Neural cell (in vitro differentiated cells): Measurements from ENCODE around the gene GOLGA6L22. TPM values are rescaled to one million over a fixed set of nuclear protein-coding genes. Genes with fewer than 3 reads are reported as not detected.
"Not testable (repeated sequence)": the region's sequence is repeated elsewhere in the genome, so short reads cannot be mapped to it uniquely, and the experiment has no call there.

ENCODE experiments used
- H2AFZ ChIP-seq: fragments of 200-600, 300-800 bp; sonication (generic), shearing (Covaris generic); 2 replicates; pipeline ENCODE4 v1.6.0; 2014; ENCODE audit warnings: low read depth, mild to moderate bottlenecking, antibody characterized with exemption, low read length, moderate library complexity
- H3F3A ChIP-seq: fragments of 200-600 bp; shearing (Covaris generic); 2 replicates; pipeline ENCODE4 v1.6.1; 2016; ENCODE audit warnings: mild to moderate bottlenecking, moderate library complexity, mixed read lengths, antibody characterized with exemption, low read length; ENCODE audit not compliant: insufficient read depth, poor library complexity, severe bottlenecking
- H3K27ac ChIP-seq: fragments of 200-600, 300-800 bp; sonication (generic), shearing (Covaris generic); 2 replicates; pipeline ENCODE4 v1.5.1; 2014; ENCODE audit warnings: mild to moderate bottlenecking, low read length, moderate library complexity
- H3K27me3 ChIP-seq: fragments of 300-800, 200-600 bp; sonication (generic), shearing (Covaris generic); 2 replicates; pipeline ENCODE4 v1.6.0; 2014; ENCODE audit warnings: mild to moderate bottlenecking, low read depth, low read length, moderate library complexity; ENCODE audit not compliant: insufficient read depth
- H3K36me3 ChIP-seq: fragments of 300-800, 200-600 bp; sonication (generic), shearing (Covaris generic); 2 replicates; pipeline ENCODE4 v1.5.1; 2014; ENCODE audit warnings: mild to moderate bottlenecking, antibody characterized with exemption, low read length, moderate library complexity; ENCODE audit not compliant: insufficient read depth
- H3K4me2 ChIP-seq: fragments of 300-800, 200-600 bp; sonication (generic), shearing (Covaris generic); 2 replicates; pipeline ENCODE4 v1.6.0; 2014; ENCODE audit warnings: mild to moderate bottlenecking, low read length
- H3K4me3 ChIP-seq: fragments of 300-800, 200-600 bp; sonication (generic), shearing (Covaris generic); 2 replicates; pipeline ENCODE4 v1.5.1; 2014; ENCODE audit warnings: mild to moderate bottlenecking, low read length, moderate library complexity
- H3K79me2 ChIP-seq: fragments of 200-600 bp; shearing (Covaris generic); replicated peaks from 2 replicates; pipeline ENCODE4 v1.6.0; 2014; ENCODE audit warnings: mild to moderate bottlenecking, low read length, moderate library complexity; ENCODE audit not compliant: insufficient read depth
- H3K9ac ChIP-seq: fragments of 300-800, 200-600 bp; sonication (generic), shearing (Covaris generic); 2 replicates; pipeline ENCODE4 v1.6.1; 2016; ENCODE audit warnings: mild to moderate bottlenecking, low read length, mixed read lengths
- H3K9me2 ChIP-seq: fragments of 200-600 bp; shearing (Covaris generic); 2 replicates; pipeline ENCODE4 v1.6.1; 2016; ENCODE audit warnings: mild to moderate bottlenecking, low read length, mixed read lengths; ENCODE audit not compliant: insufficient read depth
- H3K9me3 ChIP-seq: fragments of 200-600, 300-800 bp; sonication (generic), shearing (Covaris generic); 2 replicates; pipeline ENCODE4 v1.6.1; 2016; ENCODE audit warnings: mild to moderate bottlenecking, mixed run types, low read length, moderate library complexity, mixed read lengths
- H4K20me1 ChIP-seq: fragments of 200-600 bp; shearing (Covaris generic); 2 replicates; pipeline ENCODE4 v1.6.1; 2016; ENCODE audit warnings: mild to moderate bottlenecking, mixed run types; ENCODE audit not compliant: insufficient read depth
- polyA minus RNA-seq: library from RNA; depleted of rRNA, polyadenylated mRNA; stranded (reverse); fragments of >200 nt; gene quantifications from 2 replicates; pipeline ENCODE4 v1.2.3, GENCODE V29; 2014
- polyA plus RNA-seq: library from polyadenylated mRNA; depleted of rRNA; stranded (reverse); fragments of >200 nt; gene quantifications from 2 replicates; pipeline ENCODE4 v1.2.3, GENCODE V29; 2014

The GOLGA6L22 gene
- polyA plus RNA-seq (not detected in 2 replicates), polyA minus RNA-seq (not detected in 2 replicates)

GRCh38 chr15:22458603-22459002 is at the start of gene GOLGA6L22:
Gene GOLGA6L22 (plus strand): TSS chr15:22458903. CDS start chr15:22458994, 91 bp downstream.
- not testable (repeated sequence) for H3K4me3 ChIP-seq, H3K27ac ChIP-seq, H3F3A ChIP-seq, H2AFZ ChIP-seq, H3K9ac ChIP-seq, H3K36me3 ChIP-seq, H3K27me3 ChIP-seq, H3K9me3 ChIP-seq, H3K9me2 ChIP-seq, H4K20me1 ChIP-seq, H3K4me2 ChIP-seq, H3K79me2 ChIP-seq

DNA sequence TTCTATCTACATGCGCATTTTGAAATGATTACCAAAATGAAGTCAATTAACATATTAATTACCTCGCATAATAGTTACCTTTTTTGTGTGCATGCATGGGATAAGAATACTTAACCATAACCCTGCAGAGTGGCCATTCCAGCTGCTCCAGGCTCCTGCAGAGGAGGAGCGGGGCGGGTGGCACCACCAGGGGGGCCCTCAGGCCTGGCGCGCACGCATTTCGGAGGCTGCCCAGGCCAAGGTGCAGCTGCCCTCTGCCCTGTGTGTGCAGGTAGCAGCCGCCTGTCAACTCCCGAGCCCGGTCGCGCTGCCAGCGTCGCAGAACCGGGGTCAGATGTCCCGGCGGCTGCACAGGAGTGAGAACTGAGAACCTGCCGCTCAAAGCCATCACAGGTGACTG is 41.4 kb upstream of the GOLGA6L22 start:
- not testable (repeated sequence) for H3K27ac ChIP-seq, H3K27me3 ChIP-seq, H3K9ac ChIP-seq, H3F3A ChIP-seq, H4K20me1 ChIP-seq, H3K4me3 ChIP-seq, H3K36me3 ChIP-seq, H2AFZ ChIP-seq, H3K9me3 ChIP-seq, H3K79me2 ChIP-seq, H3K9me2 ChIP-seq, H3K4me2 ChIP-seq

DNA sequence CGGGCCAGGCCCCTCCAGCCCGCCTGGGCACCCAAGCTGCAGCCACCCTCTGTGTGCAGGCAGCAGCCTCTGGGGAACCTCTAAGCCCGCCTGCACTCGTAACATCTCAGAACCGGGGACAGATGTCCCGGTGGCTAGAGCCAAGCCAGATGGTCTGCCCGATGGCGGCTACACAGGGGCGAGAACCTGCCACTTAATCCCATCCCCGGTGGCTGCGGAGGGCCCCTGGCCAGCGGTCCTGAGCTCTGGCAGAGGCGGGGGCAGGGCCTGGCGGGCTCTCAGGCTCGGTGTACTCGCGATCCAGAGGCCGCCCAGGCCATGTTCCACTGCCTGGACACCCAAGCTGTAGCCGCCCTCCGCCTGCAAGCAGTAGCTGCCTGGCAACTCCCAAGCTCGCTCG is 40.9 kb upstream of the GOLGA6L22 start:
- not testable (repeated sequence) for H3K36me3 ChIP-seq, H3K27ac ChIP-seq, H3K9ac ChIP-seq

DNA sequence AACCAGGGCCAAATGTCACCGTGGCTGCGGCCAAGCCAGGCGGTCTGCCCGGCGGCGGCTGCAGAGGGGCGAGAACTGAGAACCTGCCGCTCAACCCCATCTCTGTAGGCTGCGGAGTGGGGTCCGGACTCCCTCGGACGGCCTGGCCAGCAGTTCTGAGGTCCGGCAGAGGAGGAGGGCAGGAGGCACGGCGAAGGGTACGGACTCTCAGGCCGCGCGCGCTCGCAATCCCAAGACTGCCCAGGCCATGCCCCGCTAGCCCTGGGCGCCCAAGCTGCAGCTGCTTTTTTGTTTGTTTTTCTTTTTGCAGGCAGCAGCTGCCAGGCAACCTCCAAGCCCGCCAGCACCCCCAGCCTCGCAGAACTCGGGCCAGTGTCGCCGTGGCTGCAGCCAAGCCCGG is 40.5 kb upstream of the GOLGA6L22 start:
- not testable (repeated sequence) for H3K9me2 ChIP-seq, H3K36me3 ChIP-seq, H3K9me3 ChIP-seq, H3K4me3 ChIP-seq, H3K9ac ChIP-seq, H3F3A ChIP-seq, H4K20me1 ChIP-seq, H2AFZ ChIP-seq, H3K27ac ChIP-seq, H3K27me3 ChIP-seq, H3K79me2 ChIP-seq, H3K4me2 ChIP-seq

More for the DNA sequence above, 40.9 kb upstream of the GOLGA6L22 start:
- H3F3A ChIP-seq, H4K20me1 ChIP-seq, H3K27me3 ChIP-seq, H3K4me2 ChIP-seq, H3K9me3 ChIP-seq, H2AFZ ChIP-seq, H3K79me2 ChIP-seq, H3K9me2 ChIP-seq, H3K4me3 ChIP-seq: not testable (repeated sequence)

- H2AFZ ChIP-seq, H3K79me2 ChIP-seq, H3K4me2 ChIP-seq, H3K4me3 ChIP-seq, H3K27ac ChIP-seq, H3K36me3 ChIP-seq, H3K9me3 ChIP-seq, H3K27me3 ChIP-seq, H3K9ac ChIP-seq, H4K20me1 ChIP-seq, H3F3A ChIP-seq, H3K9me2 ChIP-seq: not testable (repeated sequence)
Observed at GRCh38 chr15:22418666-22419065, 40.0 kb upstream of the GOLGA6L22 start.

GRCh38 chr15:22420340-22420739 is 38.4 kb upstream of the GOLGA6L22 start:
- not testable (repeated sequence) for H3K27me3 ChIP-seq, H4K20me1 ChIP-seq, H2AFZ ChIP-seq, H3K4me3 ChIP-seq, H3K36me3 ChIP-seq, H3F3A ChIP-seq, H3K79me2 ChIP-seq, H3K4me2 ChIP-seq, H3K9ac ChIP-seq, H3K9me2 ChIP-seq, H3K27ac ChIP-seq, H3K9me3 ChIP-seq

GRCh38 chr15:22429426-22429825 is 29.3 kb upstream of the GOLGA6L22 start:
- not testable (repeated sequence) for H4K20me1 ChIP-seq, H3K9me3 ChIP-seq, H3K27me3 ChIP-seq, H3K79me2 ChIP-seq, H3K4me2 ChIP-seq, H3K4me3 ChIP-seq, H3K27ac ChIP-seq, H2AFZ ChIP-seq, H3K36me3 ChIP-seq, H3F3A ChIP-seq, H3K9ac ChIP-seq, H3K9me2 ChIP-seq

DNA sequence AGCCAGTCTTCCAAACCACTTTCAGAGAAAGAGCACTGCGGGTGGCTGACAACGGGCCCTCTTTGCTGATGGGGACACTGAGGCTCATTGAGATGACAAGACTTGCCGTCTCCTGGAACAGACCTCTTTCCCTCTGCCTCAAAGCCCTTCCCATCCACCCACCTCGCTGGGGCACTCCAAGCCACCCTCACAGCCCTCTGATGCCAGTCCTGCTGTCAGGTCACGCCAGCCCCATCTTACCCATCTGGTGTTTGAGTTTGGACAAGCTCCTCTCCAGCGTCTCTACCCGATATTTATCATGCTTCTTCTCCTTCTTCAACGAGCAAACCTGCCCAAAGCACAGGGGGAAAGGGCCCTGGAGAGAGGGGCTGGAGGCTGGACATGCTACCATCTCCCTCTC is 27.0 kb upstream of the GOLGA6L22 start:
- not testable (repeated sequence) for H3K4me3 ChIP-seq, H3K9me2 ChIP-seq, H3K4me2 ChIP-seq, H3K9ac ChIP-seq, H3K27ac ChIP-seq, H3K9me3 ChIP-seq, H2AFZ ChIP-seq, H3F3A ChIP-seq, H3K36me3 ChIP-seq, H3K27me3 ChIP-seq, H3K79me2 ChIP-seq, H4K20me1 ChIP-seq
